A375 (cell line): ENCODE results near the gene CHORDC1. TPM values are rescaled to one million over a fixed set of nuclear protein-coding genes. Genes with fewer than 3 reads are reported as not detected.

Source experiments
- total RNA-seq: library from RNA; depleted of rRNA; stranded (reverse); fragments of >200 nt; shearing (Covaris generic); gene quantifications from 2 replicates; pipeline ENCODE4 v1.2.3, GENCODE V29; 2014; rRNA removed

CHORDC1 gene
- total RNA-seq, result 37.9 and 40.2 TPM in 2 replicates

GRCh38 chr11:90222459-90223247, at the start of gene CHORDC1:
Gene CHORDC1 (minus strand): TSS chr11:90223049. CDS start chr11:90222954, 95 bp downstream.

Other genes starting within 250 kb of the CHORDC1 start
- 0.08 and 0.15 TPM in 2 replicates for gene TRIM49C, start 191.9 kb downstream of the CHORDC1 start, total RNA-seq
- not detected in 2 replicates for gene UBTFL1, start 137.1 kb downstream of the CHORDC1 start, total RNA-seq
- gene NAALAD2, start 88.4 kb downstream of the CHORDC1 start, total RNA-seq, result 1.1 and 2.0 TPM in 2 replicates